ENCODE results near the gene FAM131B.

- TF ChIP-seq CTCF (IDR thresholded peaks at IDR 0.05; ENCODE audit: low read length) (no peak), EZH2 (optimal IDR thresholded peaks at IDR 0.05; ENCODE audit: low read depth, low read length) (no peak)
Measured at GRCh38 chr7:143368387-143368786, 5.9 kb upstream of the FAM131B start.

All from MM.1S (cell line).